ENCODE data around the gene BACE2. TPM values are rescaled to one million over a fixed set of nuclear protein-coding genes. Genes with fewer than 3 reads are reported as not detected.

The BACE2 gene
- total and polyA plus RNA-seq, 12 donors, result 4.5 to 36.5 (median 15.1) TPM

DNA sequence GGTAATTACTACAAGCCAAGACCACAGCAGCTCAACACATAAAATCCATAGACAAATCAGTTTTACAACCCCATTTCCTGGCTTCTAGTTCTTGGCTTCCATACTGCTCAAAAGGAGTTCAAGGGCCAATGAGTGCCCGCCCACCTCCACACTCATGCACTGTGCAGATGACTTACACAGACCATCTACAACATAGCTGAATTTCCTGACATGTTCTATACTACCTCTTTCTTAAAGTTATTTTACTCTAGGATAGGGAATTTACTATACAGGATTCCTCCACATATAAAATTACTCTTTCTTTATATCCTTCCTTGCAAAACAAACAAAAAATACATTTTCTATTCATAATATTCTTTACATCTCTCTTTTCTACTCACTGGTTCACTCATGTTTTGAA, 14.6 kb downstream of the BACE2 start:
- Histone ChIP-seq H3K27ac (no peak overlapping the region), H3K27me3 (no peaks in the 10 kb centered on the region), H3K36me3 (no peaks in the 10 kb centered on the region), H3K4me1 (peaks cover 0 to 37% (median 8%) of the 10 kb centered on the region in 9 donors), H3K9me3 (no peaks in the 10 kb centered on the region), H3K4me3 (no peak overlapping the region)
- ATAC-seq (no peak), DNase-seq (no peak)
- intact Hi-C loops (cut with DNase I), result no loop called here
- WGBS, 2 donors, result 97% methylated on average over 1 of the region's 1 CpG
- TF ChIP-seq, protein P1, sequence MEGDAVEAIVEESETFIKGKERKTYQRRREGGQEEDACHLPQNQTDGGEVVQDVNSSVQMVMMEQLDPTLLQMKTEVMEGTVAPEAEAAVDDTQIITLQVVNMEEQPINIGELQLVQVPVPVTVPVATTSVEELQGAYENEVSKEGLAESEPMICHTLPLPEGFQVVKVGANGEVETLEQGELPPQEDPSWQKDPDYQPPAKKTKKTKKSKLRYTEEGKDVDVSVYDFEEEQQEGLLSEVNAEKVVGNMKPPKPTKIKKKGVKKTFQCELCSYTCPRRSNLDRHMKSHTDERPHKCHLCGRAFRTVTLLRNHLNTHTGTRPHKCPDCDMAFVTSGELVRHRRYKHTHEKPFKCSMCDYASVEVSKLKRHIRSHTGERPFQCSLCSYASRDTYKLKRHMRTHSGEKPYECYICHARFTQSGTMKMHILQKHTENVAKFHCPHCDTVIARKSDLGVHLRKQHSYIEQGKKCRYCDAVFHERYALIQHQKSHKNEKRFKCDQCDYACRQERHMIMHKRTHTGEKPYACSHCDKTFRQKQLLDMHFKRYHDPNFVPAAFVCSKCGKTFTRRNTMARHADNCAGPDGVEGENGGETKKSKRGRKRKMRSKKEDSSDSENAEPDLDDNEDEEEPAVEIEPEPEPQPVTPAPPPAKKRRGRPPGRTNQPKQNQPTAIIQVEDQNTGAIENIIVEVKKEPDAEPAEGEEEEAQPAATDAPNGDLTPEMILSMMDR (IDR thresholded peaks at IDR 0.05), result no peak

DNA sequence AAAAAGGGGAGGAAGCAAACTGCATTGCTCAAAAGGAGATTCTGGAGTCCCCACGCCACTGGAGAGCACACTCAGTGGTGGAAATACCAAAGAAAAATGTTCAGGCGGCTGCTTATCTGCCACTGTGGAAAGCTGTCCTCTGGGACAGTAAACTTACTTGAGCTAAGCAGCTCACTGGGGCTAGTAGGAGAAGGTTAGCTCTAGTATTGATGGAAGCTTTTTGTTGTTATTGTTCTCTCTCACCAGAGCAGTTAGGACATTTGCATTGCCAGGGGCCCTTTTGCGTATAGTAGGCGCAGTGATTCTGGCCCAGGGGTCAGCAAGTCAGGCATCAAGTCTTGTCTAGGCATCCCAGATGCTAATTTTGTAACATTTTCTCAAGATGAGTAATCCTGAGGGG, 15.6 kb downstream of the BACE2 start:
- peaks cover 0 to 4% (median 0%) of the 10 kb centered on the region in 11 donors for H3K9me3 ChIP-seq
- 74 to 80% methylated on average over 4 of the region's 4 CpGs for WGBS, 2 donors
- TF ChIP-seq, protein P1 (IDR thresholded peaks at IDR 0.05), result no peak
- peaks cover 0 to 37% (median 8%) of the 10 kb centered on the region in 9 donors for H3K4me1 ChIP-seq
- intact Hi-C loops (cut with DNase I), result no loop called here
- DNase-seq, result no peak
- H3K27ac ChIP-seq, result no peak overlapping the region
- H3K4me3 ChIP-seq, result no peak overlapping the region
- no peaks in the 10 kb centered on the region for H3K27me3 ChIP-seq
- no peaks in the 10 kb centered on the region for H3K36me3 ChIP-seq
- peak in 1 of 8 donors; percentile 28 for ATAC-seq

DNA sequence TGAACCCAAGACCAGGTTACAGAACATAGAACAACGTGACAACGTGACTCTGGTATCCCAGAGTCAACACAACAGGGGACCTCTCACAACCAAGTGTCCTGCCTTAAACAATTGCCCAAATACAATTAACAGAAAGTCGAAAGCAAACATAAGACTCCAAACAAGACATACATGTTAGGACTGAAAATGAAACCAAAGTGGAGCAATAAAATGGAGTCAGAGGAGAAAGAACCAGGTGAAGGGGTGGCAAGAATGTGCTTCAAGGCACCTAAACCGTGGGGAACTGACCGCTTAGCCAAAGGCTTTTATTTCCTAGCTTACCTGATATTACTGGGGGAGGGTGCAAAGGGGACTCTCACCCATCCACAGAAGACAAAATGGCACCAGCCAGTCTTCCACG, 17.8 kb downstream of the BACE2 start:
- intact Hi-C loops (cut with DNase I), result no loop called here
- ATAC-seq (no peak), DNase-seq (no peak)
- Histone ChIP-seq H3K4me3 (no peak overlapping the region), H3K9me3 (peaks cover 0 to 13% (median 0%) of the 10 kb centered on the region in 11 donors), H3K4me1 (peaks cover 0 to 26% (median 7%) of the 10 kb centered on the region in 9 donors), H3K27me3 (no peaks in the 10 kb centered on the region), H3K27ac (no peak overlapping the region), H3K36me3 (no peaks in the 10 kb centered on the region)
- TF ChIP-seq, protein P1 (IDR thresholded peaks at IDR 0.05), result no peak
- WGBS, 2 donors, result 95 to 97% methylated on average over 6 of the region's 6 CpGs

DNA sequence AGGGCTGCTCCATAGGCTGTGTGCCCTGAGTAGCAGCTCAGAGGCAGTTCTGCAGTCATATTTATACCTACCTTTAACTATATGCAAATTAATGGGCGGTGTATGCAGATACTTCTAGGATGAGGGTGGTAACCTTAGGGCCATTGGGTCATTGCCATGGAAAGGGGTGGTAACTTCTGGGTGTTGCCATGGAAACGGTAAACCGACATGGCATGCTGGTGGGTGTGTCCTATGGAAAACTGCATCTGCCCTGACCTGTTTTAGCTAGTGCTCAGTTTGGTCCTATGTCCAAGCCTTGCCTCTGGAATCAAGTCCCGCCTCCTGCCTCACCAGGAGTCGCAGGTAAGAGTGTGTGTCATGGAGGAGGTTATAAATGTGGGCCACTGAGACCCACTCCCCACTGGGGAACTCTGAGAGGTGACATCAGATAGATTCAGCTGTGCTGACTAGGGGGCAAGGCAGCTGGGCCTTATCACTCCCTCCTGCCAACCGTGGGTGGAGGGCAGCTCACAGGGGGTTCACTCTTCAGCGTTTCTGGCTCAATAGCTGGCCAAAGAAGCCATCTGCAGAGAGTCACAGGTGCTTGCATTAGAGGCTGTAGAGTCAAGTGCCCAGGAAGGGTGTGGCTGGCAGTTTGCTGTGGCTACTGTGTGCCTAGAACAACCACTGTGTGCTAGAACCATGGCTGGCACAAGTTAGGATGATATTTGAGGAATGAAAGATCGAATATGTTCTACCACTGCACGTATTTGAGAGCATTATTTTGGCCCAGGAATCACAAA, 19.0 kb downstream of the BACE2 start:
- TF ChIP-seq, protein P1 (IDR thresholded peaks at IDR 0.05), result no peak
- Histone ChIP-seq H3K27ac (no peak overlapping the region), H3K36me3 (no peaks in the 10 kb centered on the region), H3K4me1 (peaks cover 0 to 23% (median 7%) of the 10 kb centered on the region in 9 donors), H3K4me3 (no peak overlapping the region), H3K9me3 (peaks cover 0 to 13% (median 0%) of the 10 kb centered on the region in 11 donors), H3K27me3 (no peaks in the 10 kb centered on the region)
- ATAC-seq (no peak), DNase-seq (no peak)
- intact Hi-C loops (cut with DNase I), result no loop called here
- WGBS, 2 donors, result 88 to 89% methylated on average over 9 of the region's 9 CpGs

Measured in heart right ventricle (tissue), 16 donors.